ENCODE measurements around the gene KIF26A.
"Not testable (repeated sequence)": the region's sequence is repeated elsewhere in the genome, so short reads cannot be mapped to it uniquely, and the experiment has no call there.

The KIF26A gene

DNA sequence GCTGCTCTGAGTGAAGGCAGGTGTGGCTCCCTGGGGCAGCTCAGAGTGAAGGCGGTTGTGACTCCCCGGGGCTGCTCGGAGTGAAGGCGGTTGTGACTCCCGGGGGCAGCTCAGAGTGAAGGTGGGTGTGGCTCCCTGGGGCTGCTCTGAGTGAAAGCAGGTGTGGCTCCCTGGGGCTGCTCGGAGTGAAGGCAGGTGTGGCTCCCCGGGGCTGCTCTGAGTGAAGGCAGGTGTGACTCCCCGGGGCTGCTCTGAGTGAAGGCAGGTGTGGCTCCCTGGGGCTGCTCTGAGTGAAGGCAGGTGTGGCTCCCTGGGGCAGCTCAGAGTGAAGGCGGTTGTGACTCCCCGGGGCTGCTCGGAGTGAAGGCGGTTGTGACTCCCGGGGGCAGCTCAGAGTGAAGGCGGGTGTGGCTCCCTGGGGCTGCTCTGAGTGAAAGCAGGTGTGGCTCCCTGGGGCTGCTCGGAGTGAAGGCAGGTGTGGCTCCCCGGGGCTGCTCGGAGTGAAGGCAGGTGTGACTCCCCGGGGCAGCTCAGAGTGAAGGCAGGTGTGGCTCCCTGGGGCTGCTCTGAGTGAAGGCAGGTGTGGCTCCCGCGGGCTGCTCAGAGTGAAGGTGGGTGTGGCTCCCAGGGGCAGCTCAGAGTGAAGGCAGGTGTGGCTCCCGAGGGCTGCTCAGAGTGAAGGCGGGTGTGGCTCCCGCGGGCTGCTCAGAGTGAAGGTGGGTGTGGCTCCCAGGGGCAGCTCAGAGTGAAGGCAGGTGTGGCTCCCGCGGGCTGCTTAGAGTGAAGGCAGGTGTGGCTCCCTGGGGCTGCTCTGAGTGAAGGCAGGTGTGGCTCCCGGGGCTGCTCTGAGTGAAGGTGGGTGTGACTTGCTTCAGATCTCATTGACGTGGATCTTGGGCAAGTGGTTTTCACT lies 87.1 kb downstream of the KIF26A start:
- DNase-seq: not testable (repeated sequence)

DNA sequence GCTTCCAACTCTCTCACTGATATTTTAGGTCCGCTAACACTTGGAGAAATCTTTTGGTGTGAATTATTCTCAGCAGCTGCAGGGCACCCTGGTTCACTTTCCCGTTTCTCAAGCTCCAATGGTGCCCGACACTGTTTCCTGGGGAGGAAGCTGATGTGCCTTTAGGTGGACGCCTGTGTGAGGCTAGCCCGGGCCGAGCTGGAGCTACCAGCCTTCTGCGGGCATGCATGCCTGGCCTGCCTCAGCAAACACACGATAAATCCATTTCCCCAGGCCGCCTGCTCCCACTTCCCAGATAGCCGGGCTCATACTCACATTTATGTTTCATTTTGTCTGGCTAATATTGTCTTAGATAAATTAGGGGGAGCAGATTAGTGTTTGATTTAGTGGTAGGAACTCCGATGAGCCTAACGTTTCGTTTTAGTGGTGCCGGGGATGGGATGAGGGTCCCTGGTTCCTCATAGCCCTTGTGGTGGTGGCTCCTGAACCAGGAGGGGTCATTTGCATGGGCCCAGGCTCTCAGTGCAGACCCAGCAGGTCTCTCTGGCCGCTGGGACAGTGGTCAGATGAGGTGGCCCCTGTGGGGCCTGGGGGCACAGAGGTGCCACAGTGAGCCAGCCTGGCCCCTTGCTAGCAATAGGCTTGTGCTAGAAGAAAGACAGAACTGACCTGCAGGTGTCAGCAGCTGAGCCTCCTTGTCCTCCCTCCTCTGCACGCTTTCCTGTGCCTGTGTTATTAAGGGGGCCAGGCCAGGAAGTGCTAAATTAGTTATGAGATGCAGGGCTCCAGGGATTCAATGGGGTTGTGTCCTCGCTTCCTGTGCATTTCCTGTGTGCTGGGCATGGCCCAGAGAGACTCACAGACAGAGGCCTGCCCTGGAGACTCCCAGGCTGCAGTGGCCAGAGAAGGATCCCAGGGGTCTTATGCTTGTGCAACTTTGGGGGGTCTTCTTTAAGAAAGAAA lies 88.3 kb downstream of the KIF26A start:
- DNase-seq: no peak

GRCh38 chr14:104227806-104228205 lies 89.4 kb downstream of the KIF26A start:
- DNase-seq: no peak

DNA sequence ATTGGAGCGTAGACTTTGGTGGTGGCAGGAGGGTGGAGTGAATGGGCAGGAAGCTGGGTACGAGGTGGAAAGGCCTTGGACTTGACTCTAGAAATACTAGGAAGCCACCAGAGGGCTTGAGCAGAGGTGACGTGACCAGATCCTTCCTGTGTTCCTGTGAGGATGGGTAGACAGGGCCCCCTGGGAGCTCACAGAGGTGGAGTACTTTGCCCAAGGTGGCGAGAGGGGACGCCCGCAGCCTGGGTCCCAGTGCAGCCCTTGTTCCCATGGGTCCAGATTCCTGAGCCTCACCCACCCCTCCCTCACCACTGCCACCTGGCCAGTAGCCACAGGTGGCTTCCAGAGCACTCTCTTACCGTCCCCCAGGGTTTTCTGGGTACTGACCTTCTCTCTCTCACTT lies 89.8 kb downstream of the KIF26A start:
- no peak for DNase-seq

DNA sequence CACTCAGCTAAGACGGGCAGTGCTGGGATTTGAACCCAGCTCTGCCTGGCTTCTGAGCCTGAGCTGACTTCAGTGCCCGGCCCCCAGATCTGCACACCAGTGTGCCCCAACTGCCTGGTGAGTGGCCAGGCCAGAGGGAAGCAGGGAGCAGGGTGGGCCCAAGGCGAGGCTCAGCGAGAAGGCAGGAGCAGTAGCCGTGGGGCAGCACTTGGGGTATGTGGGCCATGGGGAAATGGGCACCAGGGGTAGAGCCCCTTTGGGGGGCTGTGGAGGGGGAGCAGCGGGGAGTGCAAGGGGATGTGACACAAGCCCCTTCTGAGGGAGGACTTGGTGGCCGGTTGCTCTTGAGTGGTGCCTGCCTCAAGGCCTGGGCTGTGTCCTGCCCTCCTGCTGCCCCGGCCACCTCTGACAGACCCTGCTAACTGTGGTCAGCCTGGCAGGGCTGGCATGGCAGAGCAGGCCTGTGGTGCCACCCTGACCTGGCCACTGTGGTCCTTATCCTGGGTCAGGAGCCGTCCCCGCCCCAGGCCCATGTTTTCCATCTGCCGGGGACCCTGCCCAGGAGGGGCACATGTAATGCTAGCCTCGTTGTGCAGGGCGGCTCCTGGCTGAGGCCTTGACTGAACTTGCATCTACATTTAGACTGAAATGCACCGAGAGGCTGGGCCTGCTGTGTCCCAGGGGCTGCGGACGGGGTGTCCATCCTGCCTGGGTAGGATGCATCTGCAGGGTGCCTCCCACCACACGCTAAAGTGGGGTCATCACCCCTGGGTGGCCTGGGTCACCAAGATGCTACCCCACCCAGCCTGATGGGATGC lies 90.5 kb downstream of the KIF26A start:
- DNase-seq: no peak

DNA sequence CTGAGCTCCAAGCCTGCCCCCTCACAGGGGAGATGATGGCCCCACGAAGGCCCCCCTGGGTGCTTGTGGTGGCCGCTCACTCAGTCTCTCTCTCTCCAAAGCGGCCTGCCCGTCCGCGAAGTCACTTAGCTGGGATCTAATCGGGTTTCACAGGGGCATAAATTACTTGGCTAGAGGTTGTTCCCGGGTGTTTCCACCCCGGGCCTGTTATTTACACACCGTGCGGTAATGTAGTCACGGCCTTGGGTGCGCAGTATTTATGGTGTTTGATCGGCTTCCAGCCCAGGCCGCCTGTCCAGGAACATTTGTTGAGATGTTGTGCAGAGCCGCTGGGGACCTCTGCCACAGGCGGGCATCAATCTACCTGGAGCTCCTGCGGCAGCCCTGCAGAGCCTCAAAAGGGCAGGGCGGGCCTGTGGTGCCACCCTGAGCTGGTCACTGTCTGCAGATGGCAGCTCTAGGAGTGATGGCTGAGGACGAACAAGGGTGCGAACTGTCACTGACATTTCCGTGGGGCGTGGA lies 91.2 kb downstream of the KIF26A start:
- DNase-seq: no peak

DNA sequence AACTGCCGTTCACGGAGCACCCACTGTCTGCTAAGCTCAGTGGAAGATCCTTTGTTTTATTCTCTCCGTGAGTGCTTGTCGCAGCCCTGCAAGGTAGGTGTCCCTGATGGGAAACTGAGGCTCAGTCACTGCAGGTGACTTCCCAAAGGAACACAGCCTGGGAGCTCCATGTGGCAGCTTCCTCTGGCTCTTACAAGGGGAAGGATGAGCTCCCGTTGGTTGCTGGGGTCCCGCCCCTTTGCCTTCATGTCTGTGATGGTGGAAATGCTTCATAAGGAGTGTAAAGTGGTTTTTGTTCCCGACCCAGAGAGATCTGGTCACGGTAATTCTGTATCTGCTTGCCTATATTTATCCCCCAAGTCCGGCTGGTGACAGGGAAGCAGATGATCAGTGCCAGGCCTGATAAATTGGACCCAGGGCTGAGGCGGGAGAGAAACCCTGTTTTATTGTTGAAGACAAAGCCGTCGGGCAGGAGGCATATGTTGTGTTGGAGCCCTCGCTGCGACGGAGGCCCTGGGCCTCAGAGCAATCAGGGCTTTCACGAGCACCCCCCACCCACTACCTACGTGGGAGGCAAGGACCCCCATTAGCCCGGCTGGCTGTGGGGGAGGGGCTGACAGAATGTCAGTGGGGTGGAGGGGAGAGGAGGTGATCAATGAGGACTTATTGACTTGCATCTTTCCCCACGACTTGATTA lies 91.9 kb downstream of the KIF26A start:
- DNase-seq: no peak
